Myometrial cell (primary cell): ENCODE data around the gene RIN2. TPM values are rescaled to one million over a fixed set of nuclear protein-coding genes. Genes with fewer than 3 reads are reported as not detected.

Source experiments
- total RNA-seq: library from RNA; depleted of rRNA; stranded (reverse); fragments of >200 nt; gene quantifications from 2 replicates; pipeline ENCODE4 v1.2.3, GENCODE V29; 2015

The RIN2 gene
- 31.4 and 35.7 TPM in 2 replicates for total RNA-seq

GRCh38 chr20:19758133-19758500, at the start of gene RIN2:
TSS of gene RIN2 (plus strand) at chr20:19758258. CDS start at chr20:19889602, 131,344 bp downstream.

